HEK293T (cell line): ENCODE data around the gene HNRNPAB.

Experiments used
- ELF4 ChIP-seq: fragments of 450-650 bp; IDR thresholded peaks from 2 replicates; pipeline ENCODE4 v1.6.1; 2017; ENCODE audit warnings: antibody characterized with exemption
- FOXK2 ChIP-seq: fragments of 450-650 bp; IDR thresholded peaks from 2 replicates; pipeline ENCODE4 v1.6.1; 2016; ENCODE audit warnings: mild to moderate bottlenecking
- L3MBTL2 ChIP-seq: fragments of 450-650 bp; conservative IDR thresholded peaks from 2 replicates; pipeline ENCODE4 v1.6.1; 2016; ENCODE audit warnings: mild to moderate bottlenecking
- SP1 ChIP-seq: fragments of 450-650 bp; IDR thresholded peaks from 2 replicates; pipeline ENCODE4 v1.6.1; 2017
- TARDBP ChIP-seq: fragments of 450-650 bp; IDR thresholded peaks from 2 replicates; pipeline ENCODE4 v1.6.1; 2016

- TF ChIP-seq SP1 (no peak), ELF4 (no peak), L3MBTL2 (no peak), FOXK2 (no peak), TARDBP (no peak)
Observed at GRCh38 chr5:178177569-178177968, 26.8 kb upstream of the HNRNPAB start.
